PFSK-1 (cell line): ENCODE results near the gene GRK4.

ENCODE experiments used
- FOXP2 ChIP-seq: optimal IDR thresholded peaks from 2 replicates; pipeline ENCODE3; 2011; ENCODE audit warnings: borderline replicate concordance, control low read depth, inconsistent platforms; ENCODE audit not compliant: insufficient read depth; ENCODE audit errors: extremely low read length, extremely low read depth
- POLR2AphosphoS5 ChIP-seq: IDR thresholded peaks from 2 replicates; pipeline ENCODE4 v1.6.1; 2012; ENCODE audit warnings: low read depth, mild to moderate bottlenecking, control low read depth, low read length, moderate library complexity
- SIN3A ChIP-seq: IDR thresholded peaks from 2 replicates; pipeline ENCODE4 v1.6.1; 2012; ENCODE audit warnings: mild to moderate bottlenecking, low read length, moderate library complexity, borderline replicate concordance; ENCODE audit not compliant: insufficient read depth
- TAF1 ChIP-seq: IDR thresholded peaks from 2 replicates; pipeline ENCODE4 v1.6.1; 2012; ENCODE audit warnings: low read length, control low read depth, borderline replicate concordance; ENCODE audit not compliant: insufficient read depth
- TF ChIP-seq, protein P1 (sequence below), 2 experiments: IDR thresholded peaks; 2 replicates each; pipeline versions ENCODE4 v1.6.1 to v1.8.0; 2011 to 2012; ENCODE audit warnings: low read depth in 2 of 2, low read length in 2 of 2, control low read depth in 1 of 2, inconsistent platforms in 1 of 2, mild to moderate bottlenecking in 1 of 2, moderate library complexity in 1 of 2; ENCODE audit not compliant: insufficient read depth in 1 of 2

Gene GRK4

DNA sequence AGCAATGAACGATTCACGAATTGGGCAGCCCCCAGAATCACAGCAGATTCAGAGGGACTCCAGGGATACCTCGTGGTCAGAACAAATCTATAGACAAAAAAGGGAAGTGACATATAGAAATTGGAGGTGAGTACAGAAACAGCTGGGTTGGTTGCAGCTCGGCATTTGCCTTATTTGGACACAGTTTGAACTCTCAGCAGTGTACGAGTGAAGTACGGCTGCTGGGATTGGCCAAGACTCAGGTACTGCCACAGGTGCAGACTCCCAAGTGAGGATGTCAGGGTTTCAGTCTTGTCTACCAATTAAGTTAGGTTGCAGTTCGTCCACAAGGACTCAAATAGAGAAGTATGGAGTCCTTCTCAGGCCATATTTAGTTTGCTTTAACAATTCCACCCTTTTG, 82.8 kb downstream of the GRK4 start:
- TF ChIP-seq POLR2AphosphoS5: no peak
- TF ChIP-seq SIN3A: no peak
- no peak for TF ChIP-seq TAF1
- no peak for TF ChIP-seq FOXP2
- TF ChIP-seq, protein P1, sequence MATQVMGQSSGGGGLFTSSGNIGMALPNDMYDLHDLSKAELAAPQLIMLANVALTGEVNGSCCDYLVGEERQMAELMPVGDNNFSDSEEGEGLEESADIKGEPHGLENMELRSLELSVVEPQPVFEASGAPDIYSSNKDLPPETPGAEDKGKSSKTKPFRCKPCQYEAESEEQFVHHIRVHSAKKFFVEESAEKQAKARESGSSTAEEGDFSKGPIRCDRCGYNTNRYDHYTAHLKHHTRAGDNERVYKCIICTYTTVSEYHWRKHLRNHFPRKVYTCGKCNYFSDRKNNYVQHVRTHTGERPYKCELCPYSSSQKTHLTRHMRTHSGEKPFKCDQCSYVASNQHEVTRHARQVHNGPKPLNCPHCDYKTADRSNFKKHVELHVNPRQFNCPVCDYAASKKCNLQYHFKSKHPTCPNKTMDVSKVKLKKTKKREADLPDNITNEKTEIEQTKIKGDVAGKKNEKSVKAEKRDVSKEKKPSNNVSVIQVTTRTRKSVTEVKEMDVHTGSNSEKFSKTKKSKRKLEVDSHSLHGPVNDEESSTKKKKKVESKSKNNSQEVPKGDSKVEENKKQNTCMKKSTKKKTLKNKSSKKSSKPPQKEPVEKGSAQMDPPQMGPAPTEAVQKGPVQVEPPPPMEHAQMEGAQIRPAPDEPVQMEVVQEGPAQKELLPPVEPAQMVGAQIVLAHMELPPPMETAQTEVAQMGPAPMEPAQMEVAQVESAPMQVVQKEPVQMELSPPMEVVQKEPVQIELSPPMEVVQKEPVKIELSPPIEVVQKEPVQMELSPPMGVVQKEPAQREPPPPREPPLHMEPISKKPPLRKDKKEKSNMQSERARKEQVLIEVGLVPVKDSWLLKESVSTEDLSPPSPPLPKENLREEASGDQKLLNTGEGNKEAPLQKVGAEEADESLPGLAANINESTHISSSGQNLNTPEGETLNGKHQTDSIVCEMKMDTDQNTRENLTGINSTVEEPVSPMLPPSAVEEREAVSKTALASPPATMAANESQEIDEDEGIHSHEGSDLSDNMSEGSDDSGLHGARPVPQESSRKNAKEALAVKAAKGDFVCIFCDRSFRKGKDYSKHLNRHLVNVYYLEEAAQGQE (IDR thresholded peaks at IDR 0.05; ENCODE audit: insufficient read depth in 1 of 2, low read depth in 2 of 2, low read length in 2 of 2): no peak

GRCh38 chr4:3046623-3047022, 83.3 kb downstream of the GRK4 start:
- TF ChIP-seq, protein P1 (IDR thresholded peaks at IDR 0.05; ENCODE audit: insufficient read depth in 1 of 2, low read depth in 2 of 2, low read length in 2 of 2): no peak
- no peak for TF ChIP-seq SIN3A
- TF ChIP-seq TAF1: no peak
- no peak for TF ChIP-seq FOXP2
- TF ChIP-seq POLR2AphosphoS5: no peak

GRCh38 chr4:3047464-3048286, 84.3 kb downstream of the GRK4 start:
- TF ChIP-seq FOXP2 (no peak), TAF1 (no peak), SIN3A (no peak), POLR2AphosphoS5 (no peak)
- TF ChIP-seq, protein P1 (IDR thresholded peaks at IDR 0.05; ENCODE audit: insufficient read depth in 1 of 2, low read depth in 2 of 2, low read length in 2 of 2): no peak

- TF ChIP-seq POLR2AphosphoS5 (no peak), FOXP2 (no peak), SIN3A (no peak), TAF1 (no peak)
- TF ChIP-seq, protein P1 (IDR thresholded peaks at IDR 0.05; ENCODE audit: insufficient read depth in 1 of 2, low read depth in 2 of 2, low read length in 2 of 2): no peak
Observed at GRCh38 chr4:3054169-3054759, 90.9 kb downstream of the GRK4 start.
